GM23248 (cell line): ENCODE data around the gene GNL3.

Source experiments
- EZH2 ChIP-seq: fragments of 200-600 bp; sonication (generic); IDR thresholded peaks from 2 replicates; pipeline ENCODE4 v1.6.1; 2018; ENCODE audit warnings: antibody characterized with exemption, mild to moderate bottlenecking; ENCODE audit not compliant: insufficient read depth, poor library complexity, severe bottlenecking
- EZH2phosphoT487 ChIP-seq: fragments of 200-600 bp; sonication (generic); IDR thresholded peaks from 2 replicates; pipeline ENCODE4 v1.6.1; 2018; ENCODE audit warnings: antibody characterized with exemption, moderate library complexity, mild to moderate bottlenecking, low read depth; ENCODE audit not compliant: insufficient read depth

DNA sequence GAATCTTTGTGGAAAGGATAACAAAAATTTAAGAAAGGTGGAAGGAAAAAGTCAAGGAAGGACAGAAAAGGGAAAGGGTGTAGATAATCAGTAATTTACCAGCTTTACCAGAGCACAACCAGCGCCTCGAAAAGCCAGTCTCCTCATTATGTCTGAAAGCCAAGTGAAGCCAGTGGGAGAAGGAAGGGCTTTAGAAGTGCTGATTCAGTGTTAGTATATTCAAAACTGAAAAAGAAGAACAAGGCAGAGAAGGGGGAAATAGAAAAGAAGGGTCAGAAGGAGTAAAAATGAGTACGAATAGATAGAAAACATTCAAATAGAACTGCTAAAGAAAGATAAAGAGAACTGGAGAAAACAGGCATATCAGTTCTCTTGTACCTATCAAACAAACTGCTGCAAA is 4.2 kb upstream of the GNL3 start:
- TF ChIP-seq EZH2phosphoT487 (no peak), EZH2 (no peak)
